Glutamatergic neuron (in vitro differentiated cells): ENCODE results near the gene FAM222A. TPM values are rescaled to one million over a fixed set of nuclear protein-coding genes. Genes with fewer than 3 reads are reported as not detected.

Experiments
- DNase-seq: peaks from one replicate; pipeline ENCODE4 v3.0.0; 2022
- H3K27ac Mint-ChIP-seq: one replicate; pipeline ENCODE4 v1.8.0; 2020; ENCODE audit warnings: mild to moderate bottlenecking, mixed read lengths, inconsistent platforms; ENCODE audit not compliant: unreplicated experiment
- H3K27me3 Mint-ChIP-seq: one replicate; pipeline ENCODE4 v1.8.0; 2020; ENCODE audit warnings: mild to moderate bottlenecking, moderate library complexity, mixed read lengths, inconsistent platforms; ENCODE audit not compliant: unreplicated experiment
- H3K36me3 Mint-ChIP-seq: one replicate; pipeline ENCODE4 v1.8.0; 2020; ENCODE audit warnings: mild to moderate bottlenecking, mixed read lengths, inconsistent platforms; ENCODE audit not compliant: unreplicated experiment
- H3K4me1 Mint-ChIP-seq: one replicate; pipeline ENCODE4 v1.8.0; 2020; ENCODE audit warnings: mild to moderate bottlenecking, low read depth, mixed read lengths, inconsistent platforms; ENCODE audit not compliant: unreplicated experiment
- H3K4me3 Mint-ChIP-seq: one replicate; pipeline ENCODE4 v1.8.0; 2020; ENCODE audit warnings: mild to moderate bottlenecking, mixed read lengths, inconsistent platforms; ENCODE audit not compliant: unreplicated experiment
- H3K9me3 Mint-ChIP-seq: one replicate; pipeline ENCODE4 v1.8.0; 2020; ENCODE audit warnings: mild to moderate bottlenecking, moderate library complexity, mixed read lengths, inconsistent platforms; ENCODE audit not compliant: unreplicated experiment
- CTCF ChIP-seq: fragments of 200-600 bp; sonication (generic); IDR thresholded peaks from one replicate; pipeline ENCODE4 v1.5.0; 2021; ENCODE audit not compliant: partially characterized antibody, unreplicated experiment
- total RNA-seq: library from RNA; stranded (reverse); fragmentation: NEBNext Ultra II Directional; extraction: Animal tissue kit (Norgen Biotek cat#: 25700); gene quantifications from one replicate; pipeline ENCODE4 v1.2.1, GENCODE V29; 2021; ENCODE audit not compliant: unreplicated experiment

The FAM222A gene
- total RNA-seq, 1 donor from 2014 or later: 18.1 TPM

GRCh38 chr12:109679501-109680263 is 33.9 kb upstream of the FAM222A start:
- Mint-ChIP-seq H3K27me3 (peaks cover 9% of the 10 kb centered on the region), H3K27ac (no peak overlapping the region), H3K36me3 (no peaks in the 10 kb centered on the region), H3K9me3 (peaks cover 3% of the 10 kb centered on the region), H3K4me1 (peaks cover 12% of the 10 kb centered on the region), H3K4me3 (no peak overlapping the region)
- no peak for TF ChIP-seq CTCF
- DNase-seq: no peak

- peaks cover 12% of the 10 kb centered on the region for H3K4me1 Mint-ChIP-seq
- no peak overlapping the region for H3K4me3 Mint-ChIP-seq
- H3K9me3 Mint-ChIP-seq: peaks cover 3% of the 10 kb centered on the region
- no peak for DNase-seq
- no peaks in the 10 kb centered on the region for H3K36me3 Mint-ChIP-seq
- H3K27ac Mint-ChIP-seq: no peak overlapping the region
- H3K27me3 Mint-ChIP-seq: peaks cover 8% of the 10 kb centered on the region
- no peak for TF ChIP-seq CTCF
Observed at GRCh38 chr12:109680264-109681005, 33.2 kb upstream of the FAM222A start.

GRCh38 chr12:109681986-109682707 is 31.5 kb upstream of the FAM222A start:
- no peak for TF ChIP-seq CTCF
- Mint-ChIP-seq H3K9me3 (no peaks in the 10 kb centered on the region), H3K4me1 (peaks cover 8% of the 10 kb centered on the region), H3K27ac (no peak overlapping the region), H3K27me3 (peaks cover 6% of the 10 kb centered on the region), H3K36me3 (no peaks in the 10 kb centered on the region), H3K4me3 (no peak overlapping the region)
- no peak for DNase-seq

GRCh38 chr12:109682708-109683060 is 30.9 kb upstream of the FAM222A start:
- no peaks in the 10 kb centered on the region for H3K36me3 Mint-ChIP-seq
- no peak overlapping the region for H3K27ac Mint-ChIP-seq
- no peaks in the 10 kb centered on the region for H3K9me3 Mint-ChIP-seq
- H3K27me3 Mint-ChIP-seq: peaks cover 6% of the 10 kb centered on the region
- H3K4me3 Mint-ChIP-seq: no peak overlapping the region
- no peak for DNase-seq
- TF ChIP-seq CTCF: no peak
- peaks cover 5% of the 10 kb centered on the region for H3K4me1 Mint-ChIP-seq
